SK-N-SH treated with all-trans-retinoic acid at 6 μM for 48 hours (cell line): ENCODE measurements around the gene SMCO4.

Experiments
- PATZ1 ChIP-seq: fragments of 250-450 bp; sonication (Bioruptor Pico); IDR thresholded peaks from 2 replicates; pipeline ENCODE4 v1.8.0; 2020; ENCODE audit warnings: mild to moderate bottlenecking, moderate library complexity, borderline replicate concordance
- ZNF70 ChIP-seq: fragments of 450-650 bp; formaldehyde crosslinking; IDR thresholded peaks from 2 replicates; pipeline ENCODE4 v1.5.0; 2020; ENCODE audit warnings: mild to moderate bottlenecking, moderate library complexity
- ZNF8 ChIP-seq: fragments of 450-650 bp; formaldehyde crosslinking; IDR thresholded peaks from 2 replicates; pipeline ENCODE4 v1.5.0; 2020; ENCODE audit warnings: mild to moderate bottlenecking, moderate library complexity

GRCh38 chr11:93548679-93549319 lies 5.6 kb upstream of the SMCO4 start:
- TF ChIP-seq ZNF70 (CRISPR knock-in tag) (no peak), ZNF8 (no peak), PATZ1 (CRISPR knock-in tag) (no peak)
